ENCODE results near the gene RCSD1.

The RCSD1 gene

GRCh38 chr1:167679714-167680113 is 49.7 kb downstream of the RCSD1 start:
- H3K4me3 ChIP-seq (replicated peaks; ENCODE audit: low read depth, low read length), result no peak overlapping the region
- DNase-seq (ENCODE audit: low read depth), result no peak
- TF ChIP-seq CTCF (IDR thresholded peaks at IDR 0.05; ENCODE audit: low read length, missing control alignments), result no peak

GRCh38 chr1:167681024-167681423 is 51.0 kb downstream of the RCSD1 start:
- no peak overlapping the region for H3K4me3 ChIP-seq (replicated peaks; ENCODE audit: low read depth, low read length)
- no peak for TF ChIP-seq CTCF (IDR thresholded peaks at IDR 0.05; ENCODE audit: low read length, missing control alignments)
- no peak for DNase-seq (ENCODE audit: low read depth)

GRCh38 chr1:167681451-167682098 is 51.5 kb downstream of the RCSD1 start:
- no peak for TF ChIP-seq CTCF (IDR thresholded peaks at IDR 0.05; ENCODE audit: low read length, missing control alignments)
- DNase-seq (ENCODE audit: low read depth), result no peak

GRCh38 chr1:167683226-167683625 is 53.2 kb downstream of the RCSD1 start:
- TF ChIP-seq CTCF (IDR thresholded peaks at IDR 0.05; ENCODE audit: low read length, missing control alignments), result no peak
- H3K4me3 ChIP-seq (replicated peaks; ENCODE audit: low read depth, low read length), result no peak overlapping the region

More at GRCh38 chr1:167681451-167682098, 51.5 kb downstream of the RCSD1 start:
- no peak overlapping the region for H3K4me3 ChIP-seq (replicated peaks; ENCODE audit: low read depth, low read length)

GRCh38 chr1:167683641-167684502 is 53.8 kb downstream of the RCSD1 start:
- no peak overlapping the region for H3K4me3 ChIP-seq (replicated peaks; ENCODE audit: low read depth, low read length)
- no peak for TF ChIP-seq CTCF (IDR thresholded peaks at IDR 0.05; ENCODE audit: low read length, missing control alignments)
- peak; percentile 36 for DNase-seq (ENCODE audit: low read depth)

More at GRCh38 chr1:167683226-167683625, 53.2 kb downstream of the RCSD1 start:
- no peak for DNase-seq (ENCODE audit: low read depth)

- TF ChIP-seq CTCF (IDR thresholded peaks at IDR 0.05; ENCODE audit: low read length, missing control alignments), result no peak
- no peak overlapping the region for H3K4me3 ChIP-seq (replicated peaks; ENCODE audit: low read depth, low read length)
- no peak for DNase-seq (ENCODE audit: low read depth)
Measured at GRCh38 chr1:167685844-167686243, 55.8 kb downstream of the RCSD1 start.
